HG03066 (cell line): Measurements from ENCODE around the gene FDXACB1.
A peak's percentile ranks its signal among the peaks of the same experiment; 100 is the strongest.

ENCODE experiments used
- ATAC-seq: cut with Tn5 transposase; IDR thresholded peaks from one replicate; pipeline ENCODE4 v1.9.1; 2021; ENCODE audit warnings: low read depth; ENCODE audit not compliant: unreplicated experiment

Gene FDXACB1, protein sequence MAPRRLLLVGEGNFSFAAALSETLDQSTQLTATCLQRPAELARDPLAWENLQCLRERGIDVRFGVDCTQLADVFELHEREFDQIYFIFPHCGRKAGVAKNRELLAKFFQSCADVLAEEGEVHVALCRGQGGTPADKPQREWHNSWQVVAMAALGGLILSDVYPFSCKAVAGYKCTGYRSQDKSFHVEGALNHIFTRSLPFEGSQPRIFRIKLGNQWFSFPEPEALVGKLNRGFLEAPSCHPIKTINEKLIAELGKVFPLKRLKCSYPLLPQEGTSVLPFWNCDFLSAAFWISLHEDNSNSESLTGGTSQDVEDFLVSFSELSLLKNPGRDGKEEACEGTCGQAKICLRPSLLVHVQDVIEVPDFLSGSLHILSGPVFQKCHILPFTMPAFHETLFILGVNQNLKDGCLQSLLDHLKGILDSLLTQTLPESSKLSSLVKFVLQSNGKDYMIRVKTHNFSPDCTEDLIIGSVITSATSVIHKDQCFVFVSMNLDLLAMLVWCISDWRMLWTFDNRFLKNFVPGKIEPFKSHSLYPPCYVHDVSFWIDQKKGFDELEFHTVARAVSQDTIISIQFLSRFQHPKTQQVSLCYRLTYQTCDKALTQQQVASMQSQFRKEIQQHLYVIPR

DNA sequence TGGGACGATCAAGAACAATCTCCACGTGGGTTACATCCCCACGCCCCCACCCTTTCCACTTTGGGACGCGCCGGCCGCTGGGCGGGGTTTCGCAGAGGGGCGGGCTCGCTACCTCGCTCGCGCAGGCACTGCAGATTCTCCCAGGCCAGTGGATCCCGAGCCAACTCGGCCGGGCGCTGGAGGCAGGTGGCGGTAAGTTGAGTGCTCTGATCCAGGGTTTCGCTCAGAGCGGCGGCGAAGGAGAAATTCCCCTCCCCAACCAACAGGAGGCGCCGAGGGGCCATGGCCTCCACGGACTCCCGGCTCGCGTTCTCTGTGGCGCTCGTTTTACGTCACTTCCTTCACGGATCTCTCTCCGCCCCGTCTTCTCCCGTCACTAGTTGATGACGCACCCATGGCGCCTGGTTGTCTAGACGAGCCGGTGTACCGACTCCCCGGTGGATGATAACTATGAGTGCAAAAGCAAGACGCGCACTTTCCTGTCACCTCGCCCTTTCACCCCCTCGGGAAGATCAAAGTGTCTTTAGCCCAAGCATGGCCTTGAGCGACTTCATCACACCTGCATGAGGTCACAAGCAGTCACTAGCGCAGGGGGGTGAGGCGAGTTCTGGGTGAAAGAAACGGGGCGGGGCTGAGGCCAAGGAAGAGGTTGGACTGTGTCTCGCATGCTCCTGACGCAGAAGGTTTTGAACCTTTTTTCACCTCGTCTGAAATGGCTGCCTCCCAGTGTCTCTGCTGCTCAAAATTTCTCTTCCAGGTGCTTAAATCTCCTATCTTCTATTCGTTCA is at the start of gene FDXACB1, which contains the start of gene CFAP68:
Gene FDXACB1, minus strand, starts transcription at position 317 of the 788 bp plus-strand sequence. Its CDS starts 33 bp downstream, at position 284.
Gene CFAP68, plus strand, starts transcription at position 693 of the 788 bp plus-strand sequence. Its CDS starts 20 bp downstream, at position 713.
- ATAC-seq: peak; percentile 89

DNA sequence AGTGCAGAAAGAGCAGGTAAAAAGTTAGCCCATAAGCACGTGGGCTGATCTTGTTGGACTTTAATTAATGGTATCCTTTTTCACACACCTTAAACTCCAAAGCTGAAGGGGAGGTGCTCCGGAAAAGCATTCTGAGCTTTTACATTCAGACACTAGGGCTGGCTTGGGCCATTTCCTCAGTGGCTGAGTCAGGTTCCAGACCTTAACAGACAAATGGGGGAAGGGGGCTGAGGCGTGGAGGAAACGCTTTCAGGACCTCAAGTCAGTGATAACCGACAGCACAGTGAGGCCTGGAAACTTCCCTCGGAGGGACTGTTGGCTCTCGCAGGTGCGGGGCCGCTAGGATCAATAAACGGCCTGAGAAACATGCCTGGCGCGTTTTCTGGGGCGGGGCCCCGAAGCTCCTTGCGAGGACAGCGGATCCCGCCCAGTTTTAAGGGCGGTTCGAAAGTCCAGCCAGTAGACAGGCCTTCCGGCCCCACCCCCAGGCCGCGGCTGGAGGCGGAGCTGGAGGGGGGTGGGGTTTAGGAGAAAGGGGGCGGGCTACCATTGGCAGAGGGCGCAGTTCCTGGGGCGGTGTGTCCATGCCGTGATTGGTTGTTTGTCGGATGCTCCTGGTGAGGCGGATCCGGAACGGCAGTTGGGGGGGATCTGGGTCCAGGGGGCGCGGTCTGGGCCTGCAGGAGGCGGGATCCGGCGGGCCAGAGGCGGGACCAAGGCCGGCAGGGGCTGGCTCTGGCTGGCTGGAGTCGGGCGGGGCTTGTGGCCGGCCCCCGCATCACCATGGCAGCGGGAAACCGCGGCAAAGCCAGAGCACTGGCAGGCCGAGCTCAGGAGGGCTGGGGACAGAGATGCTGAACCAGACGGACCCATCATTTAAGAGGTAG is 47.8 kb upstream of the FDXACB1 start:
- ATAC-seq: peak; percentile 92

DNA sequence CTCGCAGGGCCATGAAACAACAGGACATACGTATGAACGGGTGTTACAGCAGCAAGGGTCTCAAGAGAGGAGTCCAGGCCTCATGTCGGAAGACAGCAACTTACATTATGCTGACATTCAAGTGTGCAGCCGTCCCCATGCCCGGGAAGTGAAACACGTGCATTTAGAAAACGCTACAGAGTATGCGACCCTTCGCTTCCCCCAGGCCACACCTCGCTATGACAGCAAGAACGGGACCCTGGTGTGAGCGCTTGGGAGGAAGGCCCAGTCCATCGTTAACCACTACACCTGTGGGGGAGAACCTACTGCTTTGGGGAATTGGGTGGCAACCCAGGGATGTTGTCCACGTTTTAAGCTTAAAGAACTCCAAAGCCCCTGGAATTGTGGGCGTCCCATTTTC is 47.0 kb upstream of the FDXACB1 start:
- ATAC-seq: no peak

DNA sequence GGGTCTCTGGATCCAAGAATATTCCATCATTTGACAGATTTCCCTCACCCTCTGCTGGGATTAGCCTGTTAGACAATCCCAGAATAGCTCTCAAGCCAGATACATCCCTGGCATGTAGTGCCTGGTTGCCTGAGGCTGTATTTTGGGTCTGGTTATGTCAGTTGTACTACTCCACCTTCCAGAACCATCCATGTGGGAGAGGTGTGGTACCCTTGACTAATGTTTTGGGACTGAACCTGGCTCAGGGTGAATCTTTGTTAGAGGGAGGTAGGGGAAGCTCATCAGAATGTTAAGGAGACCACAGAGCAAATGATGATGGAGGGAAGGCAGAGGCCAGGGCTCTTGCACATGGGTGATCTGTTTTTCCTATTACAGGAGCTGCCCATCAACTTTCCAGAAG is 45.0 kb upstream of the FDXACB1 start:
- no peak for ATAC-seq

DNA sequence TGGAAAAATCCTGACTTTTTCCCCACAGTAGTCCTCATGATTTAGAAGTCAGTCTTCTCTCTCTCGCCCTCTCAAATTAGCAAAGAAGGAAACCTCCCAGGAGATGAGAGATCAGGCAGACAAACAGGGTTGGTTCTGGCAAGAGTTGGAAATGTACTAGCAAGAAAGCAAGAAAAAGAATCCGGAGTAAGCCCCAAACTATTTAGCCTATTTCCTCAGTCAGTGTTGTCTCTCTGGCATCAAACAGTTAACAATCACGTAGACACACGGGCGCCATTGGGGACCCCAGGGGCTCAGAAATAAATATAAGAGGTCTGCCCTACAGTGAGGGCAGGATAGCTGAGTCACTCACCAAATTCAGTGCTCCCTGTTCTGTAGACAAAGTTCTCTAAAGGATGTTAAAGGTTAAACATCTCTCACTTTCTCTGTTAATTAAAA is 44.4 kb upstream of the FDXACB1 start:
- ATAC-seq: no peak

DNA sequence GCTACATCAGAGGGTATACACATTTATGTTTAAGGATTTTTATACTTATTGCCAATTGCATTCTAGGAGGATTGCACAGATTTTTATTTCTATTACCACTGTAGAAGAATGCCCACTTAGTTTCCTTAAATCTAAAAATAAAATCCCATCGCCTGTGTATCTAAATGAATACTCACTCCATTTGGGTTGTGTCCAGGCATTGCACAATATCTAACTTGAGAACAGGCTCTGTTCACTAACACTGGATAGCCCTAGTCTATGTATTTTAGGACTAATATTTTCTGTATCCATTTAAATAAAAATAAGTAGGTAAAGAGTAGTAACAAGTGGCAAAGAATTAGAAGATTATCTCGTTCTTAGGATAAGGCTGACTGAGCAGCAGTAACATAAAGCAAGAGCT is 43.8 kb upstream of the FDXACB1 start:
- no peak for ATAC-seq

DNA sequence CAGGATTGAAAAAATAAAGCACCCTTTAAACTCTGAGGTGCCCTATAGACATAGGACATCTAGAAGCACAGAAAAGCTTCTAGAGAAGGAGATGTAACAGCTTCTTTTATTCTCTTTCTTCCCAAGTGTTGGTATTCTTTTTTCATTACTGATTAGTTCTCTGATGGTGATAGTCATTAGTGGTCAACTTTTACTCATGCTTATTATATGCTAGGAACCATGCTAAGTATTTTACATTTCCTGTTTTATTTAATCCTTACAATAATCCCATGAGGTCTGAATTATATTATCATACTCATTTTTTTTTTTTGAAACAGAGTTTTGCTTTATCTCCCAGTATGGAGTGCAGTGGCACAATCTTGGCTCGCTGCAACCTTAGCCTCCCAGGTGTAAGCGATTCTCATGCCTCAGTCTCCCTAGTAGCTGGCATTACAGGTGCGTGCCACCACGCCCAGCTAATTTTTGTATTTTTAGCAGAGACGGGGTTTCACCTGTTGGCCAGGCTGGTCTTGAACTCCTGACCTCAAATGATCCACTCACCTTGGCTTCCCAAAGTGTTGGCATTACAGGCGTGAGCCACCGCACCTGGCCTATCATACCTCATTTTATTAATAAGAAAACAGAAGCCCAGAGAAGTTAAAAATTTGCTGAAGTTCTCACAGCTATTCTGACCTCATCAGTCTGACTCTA is 42.7 kb upstream of the FDXACB1 start:
- no peak for ATAC-seq

DNA sequence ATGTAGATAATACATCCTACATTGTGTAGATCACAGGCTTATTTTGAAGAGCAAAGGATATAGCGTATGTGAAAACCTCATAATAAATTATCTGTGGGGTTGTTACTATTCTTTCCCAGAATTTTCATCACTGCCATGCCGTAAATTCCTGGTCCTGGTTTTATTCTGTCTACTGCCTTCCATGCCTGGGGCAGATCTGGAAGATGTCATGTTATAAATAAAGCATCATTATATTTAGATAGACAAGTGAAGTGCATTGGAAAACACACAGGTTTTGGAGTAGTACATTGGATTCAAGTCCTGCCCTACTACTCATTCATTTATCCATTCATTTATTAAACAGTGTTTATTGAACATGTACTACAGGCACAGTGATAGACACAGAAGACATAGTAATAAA is 41.9 kb upstream of the FDXACB1 start:
- no peak for ATAC-seq

DNA sequence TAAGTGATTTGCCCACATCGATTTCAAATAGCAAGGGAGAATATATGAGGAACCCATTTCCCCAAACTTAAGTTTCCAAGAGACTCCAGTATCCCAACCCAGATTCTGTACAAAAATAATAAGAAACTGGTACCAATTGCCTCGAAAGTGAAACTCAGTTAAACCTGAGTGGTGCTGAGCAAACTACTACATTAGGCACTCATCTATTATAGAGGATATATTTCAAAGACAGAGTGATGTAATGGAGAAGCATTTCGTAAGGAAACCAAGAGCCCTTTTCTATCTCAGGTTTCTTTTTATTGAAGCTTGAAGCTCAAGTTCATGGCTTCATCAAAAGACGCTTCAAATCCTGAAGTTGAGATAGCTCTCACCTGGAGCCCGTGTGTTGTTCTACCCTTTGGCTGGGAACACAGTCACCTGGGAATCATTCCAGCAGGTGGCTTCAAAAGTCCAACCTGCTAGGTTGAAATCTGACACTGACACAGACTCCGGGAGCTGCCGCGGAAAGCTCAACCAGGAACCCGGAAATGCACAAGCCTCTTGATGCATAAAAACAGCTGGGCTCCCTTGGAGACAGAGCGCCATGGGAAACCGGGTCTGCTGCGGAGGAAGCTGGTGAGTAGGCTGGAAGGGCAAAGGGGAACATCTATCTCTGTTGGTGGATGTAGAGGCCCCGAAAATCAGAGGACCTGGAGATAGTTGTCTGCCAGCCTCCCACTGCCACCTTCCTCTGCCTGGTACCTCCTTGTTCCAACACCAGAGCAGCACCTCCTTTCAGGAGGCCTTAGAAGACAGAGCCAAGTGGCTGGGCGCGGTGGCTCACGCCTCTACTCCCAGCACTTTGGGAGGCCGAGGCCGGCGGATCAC is 39.7 kb upstream of the FDXACB1 start, which contains the start of gene C11orf52:
Gene C11orf52, plus strand, starts transcription at position 524 of the 867 bp plus-strand sequence. Its CDS starts 60 bp downstream, at position 584.
- ATAC-seq: no peak

DNA sequence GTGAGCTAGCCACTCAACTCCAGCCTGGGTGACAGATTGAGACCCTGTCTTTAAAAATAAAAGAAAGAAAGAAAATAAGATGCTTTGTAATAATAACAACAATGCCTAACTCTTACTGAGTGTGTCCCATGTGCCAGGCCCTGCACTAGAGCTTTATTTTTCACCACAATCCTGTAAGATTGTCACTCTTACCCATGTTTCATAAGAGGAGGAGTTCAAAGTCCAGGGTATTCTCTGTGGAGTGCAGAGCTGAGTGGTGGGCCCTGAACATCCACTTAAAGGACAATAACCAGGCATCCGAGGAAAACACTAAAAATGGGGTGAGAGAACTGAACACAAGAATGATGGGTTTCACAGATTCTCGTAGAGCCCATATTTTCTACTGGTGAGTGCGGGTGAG is 38.8 kb upstream of the FDXACB1 start:
- ATAC-seq: no peak

DNA sequence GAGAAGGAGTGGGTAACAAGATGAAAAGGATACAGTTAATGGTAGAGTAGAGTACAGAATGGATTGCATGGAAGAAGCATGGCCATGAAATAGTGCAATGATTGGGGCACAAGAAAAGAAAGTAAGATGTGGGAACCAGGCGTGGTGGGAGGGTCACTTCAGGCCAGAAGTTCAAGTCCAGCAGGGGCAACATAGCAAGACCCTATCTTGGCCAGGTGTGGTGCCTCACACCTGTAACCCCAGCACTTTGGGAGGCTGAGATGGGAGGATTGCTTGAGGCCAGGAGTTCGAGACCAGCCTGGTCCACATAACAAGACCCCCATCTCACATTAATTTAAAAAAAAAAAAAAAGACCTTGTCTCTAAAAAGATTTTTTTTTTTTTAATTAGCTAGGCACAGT is 38.3 kb upstream of the FDXACB1 start:
- ATAC-seq: no peak

DNA sequence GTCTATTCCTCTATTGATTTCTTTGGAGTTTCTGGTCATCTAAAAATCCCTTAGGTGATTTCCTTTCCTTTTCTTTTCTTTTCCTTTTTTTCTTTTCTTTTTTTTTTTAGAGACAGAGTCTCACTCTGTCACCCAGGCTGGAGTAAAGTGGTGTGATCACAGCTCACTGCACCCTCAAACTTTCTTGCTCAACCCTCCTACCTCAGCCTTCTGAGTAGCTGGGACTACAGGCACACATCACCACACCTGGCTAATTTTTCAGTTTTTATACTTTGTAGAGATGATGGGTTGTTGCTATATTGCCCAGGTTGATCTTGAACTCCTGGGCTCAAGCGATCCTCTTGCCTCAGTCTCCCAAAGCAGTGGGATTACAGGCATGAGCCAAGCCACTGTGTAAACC is 37.8 kb upstream of the FDXACB1 start:
- ATAC-seq: no peak

DNA sequence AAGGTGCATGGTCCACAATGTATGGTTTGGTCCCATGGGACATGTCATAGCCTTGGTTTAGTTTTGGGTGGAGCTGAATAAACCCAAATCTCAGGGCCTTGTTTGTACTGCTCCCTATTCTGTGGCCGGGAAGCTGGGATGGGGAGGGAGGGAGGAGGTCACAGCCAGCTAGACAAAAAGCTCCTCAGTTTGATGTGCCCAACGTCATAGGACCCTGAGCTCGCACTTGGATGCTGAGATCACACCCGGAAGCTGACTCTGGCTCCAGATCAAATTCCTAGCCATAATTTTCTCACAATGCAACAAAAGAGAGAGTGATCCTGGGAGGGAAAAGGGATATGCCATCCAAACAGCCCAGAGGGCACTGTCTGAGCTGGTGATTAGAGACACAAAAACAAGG is 35.0 kb upstream of the FDXACB1 start:
- no peak for ATAC-seq

DNA sequence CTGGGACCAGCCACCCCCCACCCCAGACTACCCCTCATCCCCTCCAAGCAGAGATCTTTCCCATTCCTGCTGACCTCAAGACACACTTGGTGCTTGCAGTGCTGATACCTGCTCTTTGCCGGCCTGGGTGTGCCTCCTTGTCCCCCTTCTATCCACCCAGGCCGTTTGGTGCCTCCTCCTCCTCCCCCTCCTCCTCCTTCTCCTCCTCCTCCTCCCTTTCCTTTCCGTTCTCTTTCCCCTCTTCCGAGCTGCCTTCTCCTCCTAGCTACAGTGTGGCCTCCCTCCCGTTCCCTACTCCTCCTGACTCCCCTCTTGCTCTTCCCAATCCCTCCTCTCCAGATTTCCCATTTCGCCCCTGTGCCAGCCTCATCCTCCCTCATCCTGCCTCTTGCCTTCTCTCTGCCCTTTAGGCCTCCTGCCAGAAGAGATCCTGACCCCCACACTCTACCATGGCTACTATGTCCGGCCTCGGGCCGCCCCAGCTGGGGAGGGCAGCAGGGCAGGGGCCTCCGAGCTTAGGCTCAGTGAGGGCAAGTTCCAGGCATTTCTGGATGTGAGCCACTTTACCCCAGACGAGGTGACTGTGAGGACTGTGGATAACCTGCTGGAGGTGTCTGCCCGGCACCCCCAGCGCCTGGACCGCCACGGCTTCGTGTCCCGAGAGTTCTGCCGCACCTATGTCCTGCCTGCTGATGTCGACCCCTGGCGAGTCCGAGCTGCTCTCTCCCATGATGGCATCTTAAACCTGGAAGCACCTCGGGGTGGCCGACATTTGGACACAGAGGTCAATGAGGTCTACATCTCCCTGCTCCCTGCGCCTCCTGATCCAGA is 34.3 kb upstream of the FDXACB1 start:
- ATAC-seq: no peak

DNA sequence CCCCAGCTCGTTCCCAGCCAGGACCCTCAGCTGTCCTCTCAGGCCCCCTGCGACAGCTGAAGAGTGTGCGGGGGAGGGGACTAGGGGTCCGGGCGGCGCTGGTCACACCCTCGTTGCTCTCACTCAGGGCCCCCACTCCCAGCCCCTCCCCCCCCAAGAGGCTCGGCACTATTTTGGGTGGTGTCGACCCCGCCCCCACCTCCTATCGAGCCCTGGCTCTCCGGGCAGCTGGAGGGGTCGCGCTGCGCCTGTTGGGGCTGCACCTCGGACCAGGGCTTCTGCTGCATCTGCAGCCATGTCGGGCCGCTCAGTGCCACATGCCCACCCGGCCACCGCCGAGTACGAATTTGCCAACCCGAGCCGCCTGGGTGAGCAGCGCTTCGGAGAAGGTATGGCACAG is 33.6 kb upstream of the FDXACB1 start, which contains the start of gene HSPB2:
Gene HSPB2, plus strand, starts transcription at position 200 of the 400 bp plus-strand sequence. Its CDS starts 96 bp downstream, at position 296.
- no peak for ATAC-seq

DNA sequence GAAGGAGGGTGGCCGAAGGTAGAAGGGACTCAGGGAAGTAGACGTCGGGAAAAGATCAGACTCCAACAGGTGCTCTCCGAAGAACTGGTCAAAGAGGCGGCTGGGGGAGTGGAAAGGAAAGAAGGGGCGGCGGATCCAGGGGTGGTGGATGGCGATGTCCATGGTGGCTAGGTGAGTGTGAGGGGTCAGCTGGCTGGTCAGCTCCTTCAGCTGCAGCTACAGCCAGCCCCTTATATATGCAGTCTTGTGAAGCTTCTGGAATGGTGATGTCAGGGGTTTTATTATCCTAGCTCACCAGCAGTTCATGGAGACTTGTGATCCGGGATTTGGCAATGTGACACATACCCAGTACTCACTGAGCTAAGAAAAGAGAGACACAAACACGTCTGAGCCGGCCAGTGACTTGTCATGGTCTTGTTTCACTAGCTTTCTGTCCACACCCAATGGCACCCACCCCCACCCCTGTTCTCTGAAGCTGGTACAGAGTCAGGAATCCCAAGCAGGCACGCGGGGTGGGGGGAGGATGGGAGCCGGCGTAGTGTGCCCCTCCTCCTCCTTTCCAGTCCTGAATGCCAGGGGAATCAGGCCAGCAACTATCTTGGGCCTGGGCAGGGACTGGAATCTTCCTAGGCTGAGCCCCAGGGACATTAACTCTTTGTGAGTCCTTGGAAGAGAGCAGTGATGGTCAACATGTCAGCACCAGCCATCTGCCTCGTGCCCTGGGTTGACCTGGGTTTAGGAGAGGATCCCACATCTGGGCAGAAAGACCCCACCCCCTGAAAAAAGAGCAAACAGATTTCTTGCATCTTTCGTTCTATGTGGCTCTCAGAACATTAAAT is 32.8 kb upstream of the FDXACB1 start, which contains the start of gene CRYAB:
Gene CRYAB, minus strand, starts transcription at position 208 of the 839 bp plus-strand sequence. Its CDS starts 46 bp downstream, at position 162.
- no peak for ATAC-seq
